GM21737 (cell line): Measurements from ENCODE around the gene MYO18A.
"Not testable (repeated sequence)": the region's sequence is repeated elsewhere in the genome, so short reads cannot be mapped to it uniquely, and the experiment has no call there.

Experiments used
- ATAC-seq: cut with Tn5 transposase; IDR thresholded peaks from one replicate; pipeline ENCODE4 v1.9.1; 2021; ENCODE audit warnings: mild to moderate bottlenecking, moderate library complexity; ENCODE audit not compliant: unreplicated experiment

The MYO18A gene

GRCh38 chr17:29108823-29109476 lies 71.2 kb downstream of the MYO18A start:
- ATAC-seq: no peak

GRCh38 chr17:29107933-29108822 lies 72.0 kb downstream of the MYO18A start:
- no peak for ATAC-seq

- no peak for ATAC-seq
These were observed 73.1 kb downstream of the MYO18A start for GRCh38 chr17:29107084-29107483.

GRCh38 chr17:29103341-29103740 lies 76.9 kb downstream of the MYO18A start:
- no peak for ATAC-seq

- no peak for ATAC-seq
These were observed 77.4 kb downstream of the MYO18A start for GRCh38 chr17:29102741-29103181.

GRCh38 chr17:29102046-29102445 lies 78.2 kb downstream of the MYO18A start:
- ATAC-seq: no peak

- ATAC-seq: no peak
These were observed 79.9 kb downstream of the MYO18A start for GRCh38 chr17:29100296-29100695.

- no peak for ATAC-seq
These were observed 80.7 kb downstream of the MYO18A start for GRCh38 chr17:29099527-29099926.

GRCh38 chr17:29096094-29096493 lies 84.1 kb downstream of the MYO18A start:
- ATAC-seq: no peak

- no peak for ATAC-seq
These were observed 84.8 kb downstream of the MYO18A start for GRCh38 chr17:29095439-29095838.

GRCh38 chr17:29094101-29094708 lies 86.0 kb downstream of the MYO18A start:
- ATAC-seq: no peak

- no peak for ATAC-seq
These were observed 86.9 kb downstream of the MYO18A start for GRCh38 chr17:29093090-29093871.

- ATAC-seq: no peak
These were observed 88.5 kb downstream of the MYO18A start for GRCh38 chr17:29091606-29092289.

- no peak for ATAC-seq
These were observed 89.2 kb downstream of the MYO18A start for GRCh38 chr17:29090750-29091605.

- ATAC-seq: no peak
These were observed 90.1 kb downstream of the MYO18A start for GRCh38 chr17:29090108-29090507.

- ATAC-seq: no peak
These were observed 90.6 kb downstream of the MYO18A start for GRCh38 chr17:29089601-29090044.

- ATAC-seq: not testable (repeated sequence)
These were observed 91.4 kb downstream of the MYO18A start for GRCh38 chr17:29088782-29089181.

GRCh38 chr17:29086628-29087332 lies 93.4 kb downstream of the MYO18A start:
- no peak for ATAC-seq

- no peak for ATAC-seq
These were observed 95.0 kb downstream of the MYO18A start for GRCh38 chr17:29085223-29085622.
